HepG2 (cell line): ENCODE data around the gene DGAT2. TPM values are rescaled to one million over a fixed set of nuclear protein-coding genes. Genes with fewer than 3 reads are reported as not detected.
A peak's percentile ranks its signal among the peaks of the same experiment; 100 is the strongest.

Experiments
- ADNP ChIP-seq: sonication (generic); formaldehyde crosslinking; IDR thresholded peaks from 2 replicates; pipeline ENCODE4 v1.4.0; 2020; ENCODE audit warnings: missing genetic modification reagents
- ARHGAP35 ChIP-seq: sonication (generic); formaldehyde crosslinking; IDR thresholded peaks from 2 replicates; pipeline ENCODE4 v1.9.0; 2022; ENCODE audit warnings: mild to moderate bottlenecking, inconsistent platforms, moderate library complexity, missing genetic modification reagents, borderline replicate concordance
- BCL6 ChIP-seq: IDR thresholded peaks from 2 replicates; pipeline ENCODE4 v1.6.1; 2016; ENCODE audit warnings: missing genetic modification reagents, missing compliant biosample characterization
- CC2D1A ChIP-seq: sonication (generic); formaldehyde crosslinking; IDR thresholded peaks from 2 replicates; pipeline ENCODE4 v1.8.1; 2023; ENCODE audit warnings: mild to moderate bottlenecking, missing genetic modification reagents
- FOXK1 ChIP-seq: sonication (generic); formaldehyde crosslinking; IDR thresholded peaks from 2 replicates; pipeline ENCODE4 v1.4.0; 2020; ENCODE audit warnings: low read depth, missing genetic modification reagents, borderline replicate concordance
- GATA4 ChIP-seq: sonication (generic); IDR thresholded peaks from 2 replicates; pipeline ENCODE4 v1.6.1; 2016; ENCODE audit warnings: antibody characterized with exemption, low read depth, borderline replicate concordance
- GATAD2A ChIP-seq: IDR thresholded peaks from 2 replicates; pipeline ENCODE4 v1.6.1; 2016
- GZF1 ChIP-seq: sonication (generic); formaldehyde crosslinking; IDR thresholded peaks from 2 replicates; pipeline ENCODE4 v1.5.1; 2020; ENCODE audit warnings: mild to moderate bottlenecking, missing genetic modification reagents
- HNRNPLL ChIP-seq: fragments of 200-400 bp; formaldehyde crosslinking; IDR thresholded peaks from 2 replicates; pipeline ENCODE4 v1.6.1; 2017; ENCODE audit warnings: mild to moderate bottlenecking, low read depth, low read length; ENCODE audit not compliant: poor library complexity, severe bottlenecking
- MAZ ChIP-seq, 2 experiments: sonication (generic) in 1 of 2; formaldehyde crosslinking in 1 of 2; IDR thresholded peaks; 2 replicates each; pipeline versions ENCODE4 v1.5.0 to v1.6.1; 2012 to 2020; ENCODE audit warnings: low read depth in 2 of 2, mild to moderate bottlenecking in 2 of 2, borderline replicate concordance in 1 of 2, improper control_type of control experiment in 1 of 2, low read length in 1 of 2, missing genetic modification reagents in 1 of 2, moderate library complexity in 1 of 2
- MED8 ChIP-seq: sonication (generic); formaldehyde crosslinking; IDR thresholded peaks from 2 replicates; pipeline ENCODE4 v1.8.1; 2023; ENCODE audit warnings: mild to moderate bottlenecking, missing genetic modification reagents; ENCODE audit not compliant: insufficient replicate concordance
- PLRG1 ChIP-seq: fragments of 450-650 bp; conservative IDR thresholded peaks from 2 replicates; pipeline ENCODE4 v1.6.1; 2016
- PRPF4 ChIP-seq: fragments of 200-400 bp; formaldehyde crosslinking; IDR thresholded peaks from 2 replicates; pipeline ENCODE4 v1.6.1; 2016; ENCODE audit warnings: low read length, low read depth; ENCODE audit not compliant: poor library complexity, severe bottlenecking
- RXRB ChIP-seq: IDR thresholded peaks from 2 replicates; pipeline ENCODE4 v1.6.1; 2016; ENCODE audit warnings: borderline replicate concordance, missing genetic modification reagents, missing compliant biosample characterization
- ZBTB42 ChIP-seq: sonication (generic); formaldehyde crosslinking; IDR thresholded peaks from 2 replicates; pipeline ENCODE4 v1.5.0; 2020; ENCODE audit warnings: mild to moderate bottlenecking, missing genetic modification reagents
- ZNF343 ChIP-seq: sonication (generic); formaldehyde crosslinking; IDR thresholded peaks from 2 replicates; pipeline ENCODE4 v1.4.0; 2020; ENCODE audit warnings: mild to moderate bottlenecking, missing genetic modification reagents
- ZNF615 ChIP-seq: sonication (generic); formaldehyde crosslinking; IDR thresholded peaks from 2 replicates; pipeline ENCODE4 v1.5.0; 2020; ENCODE audit warnings: mild to moderate bottlenecking, missing genetic modification reagents, borderline replicate concordance
- ZNF781 ChIP-seq: sonication (generic); formaldehyde crosslinking; IDR thresholded peaks from 2 replicates; pipeline ENCODE4 v1.5.1; 2020; ENCODE audit warnings: borderline replicate concordance, mild to moderate bottlenecking, missing genetic modification reagents; ENCODE audit errors: not compliant biosample characterization
- polyA plus RNA-seq, 8 experiments: library from polyadenylated mRNA; depleted of rRNA in 3 of 8; stranded (reverse) in 7 of 8; unstranded in 1 of 8; fragments of >200 nt; fragmentation: Illumina TruSeq in 4 of 8; extraction: Trizol in 4 of 8; gene quantifications; 2 replicates each; pipeline versions ENCODE4 v1.2.1 to v1.2.3, GENCODE V29; 2011 to 2016; ENCODE audit warnings: low read depth in 4 of 8, missing spikeins in 1 of 8, mixed read lengths in 1 of 8; ENCODE audit not compliant: insufficient read depth in 1 of 8
- total RNA-seq, 5 experiments: library from RNA; depleted of rRNA; stranded (reverse); fragments of >200 nt; fragmentation: Illumina TruSeq; extraction: Trizol; gene quantifications; 2 replicates each; pipeline ENCODE4 v1.2.3, GENCODE V29; 2016; ENCODE audit warnings: low read depth in 1 of 5
- TF ChIP-seq, protein P1 (sequence below): sonication (generic); formaldehyde crosslinking; IDR thresholded peaks from 2 replicates; pipeline ENCODE4 v1.4.0; 2020; ENCODE audit warnings: missing genetic modification reagents, borderline replicate concordance
- TF ChIP-seq, protein P2 (sequence below): sonication (generic); formaldehyde crosslinking; IDR thresholded peaks from 2 replicates; pipeline ENCODE4 v1.4.0; 2020; ENCODE audit warnings: missing genetic modification reagents, borderline replicate concordance
- TF ChIP-seq, protein P3 (sequence below): sonication (generic); formaldehyde crosslinking; IDR thresholded peaks from 2 replicates; pipeline ENCODE4 v1.8.0; 2022; ENCODE audit warnings: mild to moderate bottlenecking, missing genetic modification reagents, borderline replicate concordance

DGAT2 gene
- total and polyA plus RNA-seq, 2 of the 13 experiments (the other 11 are each of a cell fraction or from before 2014, with no cell fraction given): 39.0 to 65.6 TPM

DNA sequence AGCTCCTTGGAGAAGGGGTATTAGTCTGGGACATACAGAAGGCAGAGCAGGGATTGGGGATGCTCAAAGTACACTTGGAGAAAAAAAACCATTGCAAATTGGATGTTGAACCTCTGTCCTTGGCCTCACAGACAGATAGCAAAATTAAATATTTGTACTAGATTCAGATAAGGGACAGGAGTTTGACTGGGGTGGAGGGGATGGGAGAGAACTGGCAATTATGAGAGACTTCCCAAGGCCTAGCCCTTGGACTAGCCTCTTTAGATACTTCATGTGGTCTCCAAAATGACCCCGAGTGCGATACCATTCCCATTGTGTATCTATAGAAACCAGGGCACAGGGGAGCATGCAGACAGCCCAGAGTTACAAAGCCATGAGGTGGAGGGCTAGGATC, 15.5 kb downstream of the DGAT2 start (continued):
- TF ChIP-seq, protein P1, sequence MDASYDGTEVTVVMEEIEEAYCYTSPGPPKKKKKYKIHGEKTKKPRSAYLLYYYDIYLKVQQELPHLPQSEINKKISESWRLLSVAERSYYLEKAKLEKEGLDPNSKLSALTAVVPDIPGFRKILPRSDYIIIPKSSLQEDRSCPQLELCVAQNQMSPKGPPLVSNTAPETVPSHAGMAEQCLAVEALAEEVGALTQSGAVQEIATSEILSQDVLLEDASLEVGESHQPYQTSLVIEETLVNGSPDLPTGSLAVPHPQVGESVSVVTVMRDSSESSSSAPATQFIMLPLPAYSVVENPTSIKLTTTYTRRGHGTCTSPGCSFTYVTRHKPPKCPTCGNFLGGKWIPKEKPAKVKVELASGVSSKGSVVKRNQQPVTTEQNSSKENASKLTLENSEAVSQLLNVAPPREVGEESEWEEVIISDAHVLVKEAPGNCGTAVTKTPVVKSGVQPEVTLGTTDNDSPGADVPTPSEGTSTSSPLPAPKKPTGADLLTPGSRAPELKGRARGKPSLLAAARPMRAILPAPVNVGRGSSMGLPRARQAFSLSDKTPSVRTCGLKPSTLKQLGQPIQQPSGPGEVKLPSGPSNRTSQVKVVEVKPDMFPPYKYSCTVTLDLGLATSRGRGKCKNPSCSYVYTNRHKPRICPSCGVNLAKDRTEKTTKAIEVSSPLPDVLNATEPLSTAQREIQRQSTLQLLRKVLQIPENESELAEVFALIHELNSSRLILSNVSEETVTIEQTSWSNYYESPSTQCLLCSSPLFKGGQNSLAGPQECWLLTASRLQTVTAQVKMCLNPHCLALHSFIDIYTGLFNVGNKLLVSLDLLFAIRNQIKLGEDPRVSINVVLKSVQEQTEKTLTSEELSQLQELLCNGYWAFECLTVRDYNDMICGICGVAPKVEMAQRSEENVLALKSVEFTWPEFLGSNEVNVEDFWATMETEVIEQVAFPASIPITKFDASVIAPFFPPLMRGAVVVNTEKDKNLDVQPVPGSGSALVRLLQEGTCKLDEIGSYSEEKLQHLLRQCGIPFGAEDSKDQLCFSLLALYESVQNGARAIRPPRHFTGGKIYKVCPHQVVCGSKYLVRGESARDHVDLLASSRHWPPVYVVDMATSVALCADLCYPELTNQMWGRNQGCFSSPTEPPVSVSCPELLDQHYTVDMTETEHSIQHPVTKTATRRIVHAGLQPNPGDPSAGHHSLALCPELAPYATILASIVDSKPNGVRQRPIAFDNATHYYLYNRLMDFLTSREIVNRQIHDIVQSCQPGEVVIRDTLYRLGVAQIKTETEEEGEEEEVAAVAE (CRISPR knock-in tag): no peak
- no peak for TF ChIP-seq PRPF4
- TF ChIP-seq ZBTB42 (CRISPR knock-in tag): no peak
- no peak for TF ChIP-seq ADNP (CRISPR knock-in tag)
- TF ChIP-seq GATA4: peak; percentile 96
- TF ChIP-seq MED8 (CRISPR knock-in tag): peak; percentile 45
- TF ChIP-seq CC2D1A (CRISPR knock-in tag): no peak
- TF ChIP-seq FOXK1 (CRISPR knock-in tag): no peak; the same call in 1 of the 2 replicates
- no peak for TF ChIP-seq ZNF615
- TF ChIP-seq, protein P2, sequence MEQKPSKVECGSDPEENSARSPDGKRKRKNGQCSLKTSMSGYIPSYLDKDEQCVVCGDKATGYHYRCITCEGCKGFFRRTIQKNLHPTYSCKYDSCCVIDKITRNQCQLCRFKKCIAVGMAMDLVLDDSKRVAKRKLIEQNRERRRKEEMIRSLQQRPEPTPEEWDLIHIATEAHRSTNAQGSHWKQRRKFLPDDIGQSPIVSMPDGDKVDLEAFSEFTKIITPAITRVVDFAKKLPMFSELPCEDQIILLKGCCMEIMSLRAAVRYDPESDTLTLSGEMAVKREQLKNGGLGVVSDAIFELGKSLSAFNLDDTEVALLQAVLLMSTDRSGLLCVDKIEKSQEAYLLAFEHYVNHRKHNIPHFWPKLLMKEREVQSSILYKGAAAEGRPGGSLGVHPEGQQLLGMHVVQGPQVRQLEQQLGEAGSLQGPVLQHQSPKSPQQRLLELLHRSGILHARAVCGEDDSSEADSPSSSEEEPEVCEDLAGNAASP (CRISPR knock-in tag): peak; percentile 89; the same call in 1 of the 2 replicates
- TF ChIP-seq ARHGAP35 (CRISPR knock-in tag): no peak
- peak; percentile 92 for TF ChIP-seq RXRB
- no peak for TF ChIP-seq MAZ (IDR thresholded peaks at IDR 0.05; ENCODE audit: borderline replicate concordance, low read depth, low read length)
- TF ChIP-seq MAZ (CRISPR knock-in tag; IDR thresholded peaks at IDR 0.05; ENCODE audit: low read depth): no peak
- TF ChIP-seq ZNF343: no peak
- no peak for TF ChIP-seq HNRNPLL
- TF ChIP-seq, protein P3, sequence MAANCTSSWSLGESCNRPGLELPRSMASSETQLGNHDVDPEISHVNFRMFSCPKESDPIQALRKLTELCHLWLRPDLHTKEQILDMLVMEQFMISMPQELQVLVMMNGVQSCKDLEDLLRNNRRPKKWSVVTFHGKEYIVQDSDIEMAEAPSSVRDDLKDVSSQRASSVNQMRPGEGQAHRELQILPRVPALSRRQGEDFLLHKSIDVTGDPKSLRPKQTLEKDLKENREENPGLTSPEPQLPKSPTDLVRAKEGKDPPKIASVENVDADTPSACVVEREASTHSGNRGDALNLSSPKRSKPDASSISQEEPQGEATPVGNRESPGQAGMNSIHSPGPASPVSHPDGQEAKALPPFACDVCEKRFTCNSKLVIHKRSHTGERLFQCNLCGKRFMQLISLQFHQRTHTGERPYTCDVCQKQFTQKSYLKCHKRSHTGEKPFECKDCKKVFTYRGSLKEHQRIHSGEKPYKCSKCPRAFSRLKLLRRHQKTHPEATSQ (CRISPR knock-in tag): no peak
- peak; percentile 84 for TF ChIP-seq GATAD2A (CRISPR knock-in tag)
- TF ChIP-seq BCL6: peak; percentile 77
- TF ChIP-seq PLRG1: no peak
- TF ChIP-seq GZF1 (CRISPR knock-in tag): 0 out of 2 replicates have a peak, but pooled peaks have one; percentile 9
- TF ChIP-seq ZNF781 (CRISPR knock-in tag): no peak
